AG20443 (cell line): ENCODE results near the gene IL17RD.

ENCODE experiments used
- DNase-seq: peaks from one replicate; pipeline ENCODE4 v3.0.0; 2012; ENCODE audit warnings: low spot score, mixed read lengths

Gene IL17RD

DNA sequence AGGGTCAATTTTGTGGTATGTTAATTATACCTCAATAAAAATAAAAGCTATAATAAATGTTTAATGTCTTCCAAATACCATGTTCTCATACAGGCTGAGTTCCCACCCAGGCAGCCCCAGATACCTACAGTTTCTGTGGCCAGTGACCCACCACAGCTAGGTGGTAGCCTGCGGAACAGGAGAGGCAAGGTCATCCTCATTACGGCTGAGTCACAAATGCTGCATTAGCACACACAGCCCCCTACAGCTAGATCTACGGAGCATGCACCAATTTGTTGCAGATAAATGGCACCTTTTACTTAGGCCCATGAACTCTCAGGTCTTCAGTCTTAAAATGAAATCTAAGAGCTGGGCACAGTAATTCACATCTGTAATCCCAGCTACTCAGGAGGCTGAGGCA, 99.6 kb downstream of the IL17RD start:
- DNase-seq = no peak

DNA sequence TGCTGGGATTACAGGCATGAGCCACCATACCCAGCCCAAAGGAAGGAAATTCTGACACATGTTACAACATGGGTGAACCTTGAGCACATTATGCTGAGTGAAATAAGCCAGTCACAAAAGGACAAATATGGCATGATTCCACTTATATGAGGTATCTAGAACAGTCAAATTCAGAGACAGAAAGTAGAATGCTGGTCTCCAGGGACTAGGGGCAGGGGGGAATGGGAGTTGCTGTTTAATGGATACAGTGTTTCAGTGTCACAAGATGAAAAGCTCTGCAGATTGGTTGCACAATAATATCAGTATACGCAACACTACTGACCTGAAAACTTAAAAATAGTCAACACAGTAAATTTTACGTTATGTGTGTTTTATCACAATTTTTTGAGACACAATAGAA, 100.6 kb downstream of the IL17RD start:
- no peak for DNase-seq

DNA sequence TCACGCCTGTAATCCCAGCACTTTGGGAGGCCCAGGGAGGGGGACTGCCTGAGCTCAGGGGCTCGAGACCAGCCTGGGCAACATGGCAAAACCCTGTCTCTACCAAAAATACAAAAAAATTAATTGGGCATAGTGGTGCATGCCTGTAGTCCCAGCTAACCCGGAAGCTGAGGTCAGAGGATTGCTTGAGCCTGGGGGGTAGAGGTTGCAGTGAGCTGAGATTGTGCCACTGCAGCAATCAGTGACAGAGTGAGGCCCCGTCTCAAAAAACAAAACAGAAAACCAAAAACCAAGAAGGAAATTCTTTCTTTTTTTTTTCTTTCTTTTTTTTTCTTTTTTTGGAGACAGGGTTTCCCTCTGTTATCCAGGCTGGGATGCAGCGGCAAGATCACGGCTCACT, 101.2 kb downstream of the IL17RD start:
- DNase-seq = no peak

DNA sequence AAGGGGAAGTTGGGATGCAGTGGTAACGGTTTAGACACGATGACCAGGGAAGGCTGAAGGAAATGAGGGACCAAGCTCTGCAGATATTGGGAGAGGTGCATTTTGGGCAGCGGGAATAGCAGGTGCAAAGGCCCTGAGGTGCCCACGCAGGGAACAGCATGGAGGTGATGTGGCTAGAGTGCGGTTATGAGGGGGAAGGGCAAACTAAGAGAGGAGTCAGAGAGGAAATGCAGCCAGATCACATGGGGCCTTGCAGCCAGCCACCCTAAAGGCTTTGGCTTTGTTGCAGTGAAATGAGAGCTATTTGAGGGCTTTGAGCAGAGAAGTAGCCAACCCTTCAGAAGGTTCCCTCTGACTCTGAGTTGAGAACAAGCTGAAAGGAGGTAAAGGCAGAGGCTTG, 102.1 kb downstream of the IL17RD start:
- no peak for DNase-seq

DNA sequence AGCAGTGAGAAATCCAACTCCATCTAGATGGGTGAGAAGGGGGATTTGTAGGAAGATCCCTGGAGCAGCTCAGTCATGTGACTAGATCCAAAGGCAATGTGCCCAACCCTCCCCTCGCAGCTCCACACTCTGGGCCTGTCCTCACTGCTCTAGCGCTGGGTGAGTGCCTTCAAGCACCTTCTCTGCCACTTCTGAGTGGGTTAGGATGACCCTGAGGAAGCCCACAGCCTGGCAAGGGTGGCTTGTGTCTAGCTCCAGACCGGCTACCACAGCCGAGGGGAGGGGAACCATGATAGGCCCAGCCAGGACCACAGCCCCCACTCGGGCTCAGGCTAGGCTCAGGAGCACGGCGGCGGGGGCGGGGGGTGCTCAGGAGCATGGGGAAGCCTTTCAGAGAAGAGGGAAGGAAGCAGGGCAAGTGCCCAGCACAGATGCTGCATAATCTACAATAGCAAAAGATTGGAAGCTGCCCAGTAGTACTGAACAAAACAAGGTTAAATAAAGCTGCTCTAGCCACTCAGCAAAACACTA, 103.0 kb downstream of the IL17RD start:
- no peak for DNase-seq

DNA sequence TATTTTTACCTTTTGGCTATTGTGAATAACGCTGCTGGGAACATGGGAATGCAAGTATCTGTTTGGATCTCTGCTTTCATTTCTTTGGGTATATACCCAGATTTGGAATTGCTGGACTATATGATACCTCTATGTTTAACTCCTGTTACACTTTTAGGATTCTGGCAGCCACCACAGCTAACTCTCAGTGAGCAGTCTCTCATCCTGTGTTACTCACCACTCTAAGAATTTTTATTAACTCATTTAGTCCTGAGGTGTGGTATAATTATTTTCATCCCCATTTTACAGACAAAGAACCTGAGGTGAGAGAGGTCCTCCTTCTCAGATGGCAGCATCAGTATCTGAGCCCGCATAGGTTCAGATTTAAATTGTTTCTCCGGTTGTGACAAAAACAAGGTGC, 103.6 kb downstream of the IL17RD start:
- no peak for DNase-seq

DNA sequence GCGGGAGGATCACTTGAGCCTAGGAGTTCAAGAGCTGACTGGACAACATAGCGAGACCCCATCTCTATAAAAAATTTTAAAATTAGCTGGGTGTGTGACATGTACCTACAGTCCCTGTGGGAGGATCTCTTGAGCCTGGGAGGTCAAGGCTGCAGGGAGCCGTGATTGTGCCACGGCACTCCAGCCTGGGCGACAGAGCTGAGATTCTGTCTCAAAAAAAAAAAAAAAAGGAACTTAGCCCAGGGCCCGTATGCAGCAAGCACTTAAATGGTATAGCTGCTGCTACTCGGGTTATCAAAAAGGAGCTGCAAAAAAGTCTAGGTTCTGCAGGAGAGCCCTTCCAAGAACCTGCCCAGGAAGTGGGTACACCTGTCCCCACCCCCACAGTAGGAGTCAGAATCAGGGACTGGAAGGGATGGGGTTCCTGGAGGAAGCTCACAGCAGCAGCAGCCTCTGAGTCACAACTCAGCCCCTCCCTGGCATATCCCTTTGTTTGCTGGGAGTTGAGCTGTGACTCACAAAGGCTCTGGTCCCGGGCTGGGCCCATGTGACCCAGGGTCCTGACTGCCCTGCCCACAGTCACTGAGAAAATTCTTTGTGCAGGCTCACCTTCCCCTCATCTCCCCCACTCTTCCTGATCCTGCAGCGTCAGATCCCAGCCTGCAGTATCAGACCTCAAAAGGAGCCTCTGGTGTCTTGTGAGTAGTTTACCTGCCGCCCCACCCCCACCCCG, 104.9 kb downstream of the IL17RD start, which contains the start of gene SPATA12:
Gene SPATA12, plus strand, starts transcription at position 576 of the 733 bp plus-strand sequence. CDS start 13,031 bp downstream, outside the sequence.
- peak; percentile 97 for DNase-seq

DNA sequence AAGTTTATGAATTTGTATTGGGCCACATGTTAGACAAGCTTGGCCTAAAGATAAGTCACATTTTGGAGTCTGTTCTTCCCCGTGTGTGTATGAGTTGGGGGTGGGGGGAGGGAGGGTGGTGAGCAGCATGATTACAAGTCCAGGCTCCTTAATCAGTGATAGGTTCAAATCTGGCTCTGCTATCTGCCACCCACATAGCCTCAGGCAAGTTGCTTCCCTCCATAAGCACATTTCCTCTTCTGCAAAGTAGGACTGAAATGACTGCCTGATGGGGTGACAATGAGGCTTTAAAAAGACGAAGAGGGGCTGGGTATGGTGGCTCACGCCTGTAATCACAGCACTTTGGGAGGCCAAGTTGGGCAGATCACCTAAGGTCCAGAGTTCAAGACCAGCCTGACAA, 105.7 kb downstream of the IL17RD start:
- DNase-seq = no peak

DNA sequence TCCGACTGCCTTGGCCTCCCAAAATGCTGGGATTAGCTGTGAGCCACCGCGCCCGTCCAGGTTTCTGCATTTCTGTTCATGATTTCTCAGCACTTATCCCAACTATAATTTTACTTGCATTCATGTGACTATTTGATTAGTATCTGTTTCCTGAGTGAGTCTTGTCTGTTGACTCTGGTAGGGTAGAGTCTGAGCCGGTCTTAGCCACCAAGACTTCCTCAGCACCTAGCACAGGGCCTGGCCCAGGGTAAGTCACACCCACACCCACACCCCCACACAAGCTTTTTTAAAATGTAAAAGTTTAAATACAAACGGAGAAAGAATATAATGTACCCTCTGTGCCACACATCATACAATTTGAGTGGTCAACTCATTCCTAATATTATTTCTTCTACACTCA, 107.8 kb downstream of the IL17RD start:
- DNase-seq = no peak

DNA sequence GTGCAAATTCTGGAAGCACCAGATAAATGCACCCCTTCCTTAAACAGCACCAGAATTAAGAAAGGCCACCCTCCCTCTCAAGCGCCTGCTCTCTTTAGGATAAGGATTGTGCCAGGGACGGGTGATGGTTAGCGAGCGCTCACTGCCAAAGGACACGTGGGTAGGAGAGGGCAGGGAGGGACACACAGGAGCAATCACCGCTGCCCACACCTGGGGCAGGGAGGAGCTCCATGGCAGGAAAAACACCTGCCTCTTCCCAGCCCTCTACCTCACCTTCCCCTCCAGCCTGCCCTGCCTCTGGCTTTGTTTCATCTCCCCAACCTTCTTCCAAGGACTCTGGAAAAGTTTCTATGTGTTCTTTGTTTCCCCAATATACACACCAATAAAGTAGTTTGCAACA, 112.0 kb downstream of the IL17RD start:
- DNase-seq = no peak

DNA sequence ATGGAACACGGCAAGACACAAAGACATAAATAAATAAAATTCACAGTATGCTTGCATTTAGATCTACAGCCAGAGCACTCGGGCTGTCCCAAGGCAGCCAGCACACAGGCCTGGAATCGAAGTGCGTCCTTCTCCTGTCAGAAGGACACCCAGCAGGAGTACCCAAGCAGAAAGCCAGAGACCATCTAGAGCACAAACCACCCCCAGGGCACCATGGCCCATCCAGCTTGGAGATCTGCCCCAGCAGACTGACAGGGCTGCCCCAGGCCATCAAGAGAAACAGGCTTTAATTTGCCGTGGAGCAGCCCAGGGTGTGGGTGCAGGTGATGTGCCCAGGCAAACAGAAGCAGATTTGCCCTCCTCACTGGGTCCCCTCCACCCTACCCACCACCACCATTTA, 112.5 kb downstream of the IL17RD start:
- DNase-seq = no peak

DNA sequence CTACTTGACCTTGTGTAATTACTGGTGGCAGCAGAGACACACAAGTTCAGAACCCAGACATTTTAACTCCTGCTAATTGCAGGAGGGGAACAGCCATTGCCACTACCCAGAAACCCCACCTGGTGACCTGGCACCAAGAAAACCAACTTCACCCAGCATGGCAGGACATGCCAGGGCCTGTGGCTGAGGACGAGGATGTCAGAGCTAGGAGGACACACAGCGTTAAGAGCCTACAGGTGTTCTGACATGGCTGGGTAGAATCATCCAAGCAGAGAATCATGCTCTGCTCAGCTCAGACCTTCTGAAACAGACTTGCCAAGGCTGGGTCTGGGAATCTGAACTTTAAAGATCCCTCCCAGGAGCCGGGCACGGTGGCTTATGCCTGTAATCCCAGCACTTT, 116.4 kb downstream of the IL17RD start:
- no peak for DNase-seq

DNA sequence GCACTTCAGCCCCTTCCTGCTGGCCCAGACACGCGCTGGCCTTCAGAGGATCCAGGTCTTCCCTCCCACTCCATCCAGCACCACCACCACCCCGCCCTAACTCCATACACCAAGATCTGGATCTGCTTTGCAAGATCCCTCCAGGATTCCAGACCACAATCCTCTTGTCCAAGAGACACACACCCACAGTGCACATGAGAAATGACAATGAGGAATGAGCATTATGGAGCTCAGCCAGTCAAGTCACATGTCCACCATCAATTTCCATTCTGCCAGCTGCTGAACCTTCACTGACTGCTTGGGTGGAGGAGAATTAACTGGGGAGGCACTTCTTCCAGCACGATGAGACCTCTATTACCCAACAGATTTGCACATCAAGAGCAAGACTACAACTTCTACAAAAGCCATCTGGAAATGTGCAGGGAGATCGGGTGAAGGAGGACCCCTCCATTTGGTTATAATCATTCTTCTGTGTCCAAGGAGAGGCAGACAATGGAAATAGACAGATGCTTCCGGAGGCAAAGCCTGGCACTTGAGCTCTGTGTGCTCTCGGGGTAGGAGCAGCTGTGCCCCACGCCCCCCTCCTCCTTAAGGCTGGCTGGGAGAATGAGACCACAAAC, 117.0 kb downstream of the IL17RD start:
- peak; percentile 88 for DNase-seq

DNA sequence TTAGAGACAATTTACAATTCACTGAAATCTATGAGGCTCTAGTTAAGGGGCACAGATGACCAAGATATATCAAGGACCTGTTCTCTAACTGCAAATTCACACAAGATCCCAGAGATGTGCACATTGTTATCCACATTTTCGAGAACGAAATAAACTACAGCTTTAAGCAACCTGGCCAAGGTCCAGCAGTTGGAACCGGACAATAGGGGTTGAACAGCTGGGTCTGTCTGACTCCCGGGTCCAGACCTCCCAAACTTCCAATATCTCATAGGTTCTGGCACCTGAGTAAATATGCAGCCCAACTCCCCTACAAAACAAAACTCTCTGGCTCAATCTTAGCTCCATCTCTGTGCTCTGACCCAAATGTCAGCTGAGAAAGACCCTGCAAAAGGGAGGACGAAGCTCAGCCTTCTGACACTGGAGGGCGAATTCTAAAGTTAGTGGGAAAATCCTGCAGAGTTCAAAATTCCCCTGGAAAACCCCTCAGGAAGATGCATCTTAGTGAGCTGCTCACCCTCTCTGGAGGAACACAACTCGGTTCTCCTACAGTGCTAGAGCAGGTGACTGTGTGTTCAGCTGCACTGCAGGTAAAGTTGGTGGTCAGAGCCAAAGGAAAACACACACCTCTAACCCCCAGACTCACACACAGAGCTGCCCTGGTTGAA, 118.9 kb downstream of the IL17RD start:
- DNase-seq = no peak

DNA sequence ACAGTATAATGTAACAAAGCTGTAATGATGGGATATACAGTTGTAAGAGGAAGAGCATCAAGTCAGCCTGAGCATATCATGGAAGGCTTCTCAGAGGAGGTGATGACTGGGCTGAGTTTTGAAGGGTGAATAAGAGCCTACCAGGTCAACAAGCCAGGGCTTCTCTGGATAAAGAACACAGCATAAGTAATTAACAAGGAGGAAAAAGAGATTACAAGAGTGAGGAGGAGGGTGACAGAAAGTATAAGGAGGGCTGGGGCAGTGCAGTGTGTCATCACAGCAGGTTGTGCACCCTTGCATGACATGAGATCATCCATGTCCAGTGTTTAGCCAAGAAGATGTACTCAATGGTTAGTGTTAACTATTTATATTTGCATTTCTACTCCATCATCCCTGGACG, 121.6 kb downstream of the IL17RD start:
- DNase-seq = no peak

DNA sequence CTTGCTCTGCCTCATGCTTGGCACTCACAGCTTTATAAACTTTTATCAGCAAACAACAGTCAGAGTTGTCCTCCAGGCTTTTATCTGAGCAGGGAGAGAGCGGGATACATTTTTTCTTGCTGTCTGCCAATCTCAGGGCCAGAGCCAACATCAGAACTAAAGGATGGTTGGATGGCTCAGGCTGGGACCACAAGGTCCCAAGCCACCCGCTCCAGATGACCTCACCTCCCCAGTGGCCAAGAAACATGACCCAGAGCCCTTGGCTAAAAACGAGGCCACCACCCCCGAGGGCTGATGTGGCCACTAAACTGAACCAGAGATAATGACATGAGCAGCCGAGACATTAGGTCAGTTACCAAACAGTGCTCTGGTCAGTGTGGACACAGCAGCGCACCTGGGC, 123.5 kb downstream of the IL17RD start:
- no peak for DNase-seq
